Upper lobe of left lung (tissue), 6 donors: Measurements from ENCODE around the gene WFIKKN1. TPM values are rescaled to one million over a fixed set of nuclear protein-coding genes. Genes with fewer than 3 reads are reported as not detected.

Experiments used
- ATAC-seq, 2 donors: fragments of 200-7000 bp; cut with Tn5 transposase; one replicate each; pipeline ENCODE4 v1.9.1; 2022; ENCODE audit warnings: mild to moderate bottlenecking in 2 of 2, moderate library complexity in 2 of 2; ENCODE audit not compliant: low FRiP score in 2 of 2
- DNase-seq, 2 donors: peaks; one replicate each; pipeline ENCODE4 v3.0.0-alpha.2; 2019 to 2020
- H3K27ac ChIP-seq, 4 donors: fragments of 200-600 bp; sonication (generic); one replicate each; pipeline ENCODE4 v1.5.1; 2016 to 2019
- H3K27me3 ChIP-seq, 4 donors: fragments of 200-600 bp; sonication (generic); one replicate each; pipeline ENCODE4 v1.5.1; 2017 to 2019
- H3K36me3 ChIP-seq, 4 donors: fragments of 200-600 bp; sonication (generic); one replicate each; pipeline ENCODE4 v1.5.1; 2016 to 2019
- H3K4me1 ChIP-seq, 4 donors: fragments of 200-600 bp; sonication (generic); one replicate each; pipeline ENCODE4 v1.5.1; 2018 to 2019
- H3K4me3 ChIP-seq, 4 donors: fragments of 200-600 bp; sonication (generic); one replicate each; pipeline ENCODE4 v1.5.1; 2017 to 2019; ENCODE audit warnings: mild to moderate bottlenecking in 2 of 4, moderate library complexity in 1 of 4
- H3K9me3 ChIP-seq, 4 donors: fragments of 200-600 bp; sonication (generic); one replicate each; pipeline ENCODE4 v1.5.1; 2018 to 2019
- CTCF ChIP-seq, 6 experiments: fragments of 450-650 bp in 4 of 6; fragments of 200-600 bp in 2 of 6; sonication (generic) in 2 of 6; IDR thresholded peaks; one replicate each; pipeline ENCODE4 v1.5.1; 2016 to 2019; ENCODE audit warnings: antibody characterized with exemption in 6 of 6
- EP300 ChIP-seq, 4 donors: sonication (generic); formaldehyde crosslinking; IDR thresholded peaks; one replicate each; pipeline ENCODE4 v1.5.1; 2017; ENCODE audit warnings: antibody characterized with exemption in 4 of 4, control low read depth in 2 of 4
- POLR2A ChIP-seq, 4 donors: fragments of 450-650 bp; IDR thresholded peaks; one replicate each; pipeline ENCODE4 v1.5.1; 2016 to 2017; ENCODE audit warnings: antibody characterized with exemption in 4 of 4, mild to moderate bottlenecking in 2 of 4
- POLR2AphosphoS5 ChIP-seq, 2 donors: sonication (generic); formaldehyde crosslinking; IDR thresholded peaks; one replicate each; pipeline ENCODE4 v1.5.1; 2017; ENCODE audit warnings: antibody characterized with exemption in 2 of 2
- WGBS, 2 donors: methylation state at CpG; one replicate each; pipeline ENCODE4 v1.1.5; 2017 to 2018; 5-methylcytosine and 5-hydroxymethylcytosine counted together
- total RNA-seq, 6 donors: library from RNA; depleted of rRNA in 4 of 6; stranded (reverse); fragments of >200 nt in 4 of 6; gene quantifications; one replicate each; pipeline versions ENCODE4 v1.1.0 to v1.2.1, GENCODE V29; 2016 to 2021
- donor health status: DM: no; HTN: no; CAD: no; lungs with moderate emphysema.
- donor health status: DM: no; HTN: yes; CAD: no; lungs with severe emphysema.

Gene WFIKKN1
- total RNA-seq, 6 donors from 2014 or later = 1.7 to 16.8 (median 5.8) TPM

- DNase-seq (peak in 1 of 2 donors; percentile 85), ATAC-seq (no peak)
- Histone ChIP-seq H3K9me3 (no peaks in the 10 kb centered on the region), H3K36me3 (peaks cover 14 to 29% (median 23%) of the 10 kb centered on the region in 4 donors), H3K4me3 (no peak overlapping the region), H3K27me3 (no peaks in the 10 kb centered on the region), H3K27ac (no peak overlapping the region), H3K4me1 (peaks cover 32 to 65% (median 39%) of the 10 kb centered on the region in 4 donors)
- no peak for TF ChIP-seq POLR2A (IDR thresholded peaks at IDR 0.05)
- no peak for TF ChIP-seq EP300 (IDR thresholded peaks at IDR 0.05)
- TF ChIP-seq CTCF (IDR thresholded peaks at IDR 0.05) = no peak
- TF ChIP-seq POLR2AphosphoS5 (IDR thresholded peaks at IDR 0.05) = no peak
- WGBS, 2 donors = 76 to 80% methylated on average over 22 to 23 of the region's 57 CpGs
Observed at GRCh38 chr16:677316-678190, 46.8 kb downstream of the WFIKKN1 start.

- ATAC-seq (no peak), DNase-seq (peak in 1 of 2 donors; percentile 78)
- Histone ChIP-seq H3K4me1 (peaks cover 38 to 72% (median 46%) of the 10 kb centered on the region in 4 donors), H3K27me3 (no peaks in the 10 kb centered on the region), H3K9me3 (no peaks in the 10 kb centered on the region), H3K4me3 (no peak overlapping the region), H3K27ac (peak overlapping the region in 1 of 4 donors; percentile 94), H3K36me3 (peaks cover 9 to 29% (median 22%) of the 10 kb centered on the region in 4 donors)
- WGBS, 2 donors = 76 to 85% methylated on average over 7 to 13 of the region's 21 CpGs
- TF ChIP-seq EP300 (IDR thresholded peaks at IDR 0.05) (no peak), POLR2A (IDR thresholded peaks at IDR 0.05) (no peak), CTCF (IDR thresholded peaks at IDR 0.05) (no peak), POLR2AphosphoS5 (IDR thresholded peaks at IDR 0.05) (no peak)
Observed at GRCh38 chr16:678209-678857, 47.5 kb downstream of the WFIKKN1 start.

- H3K27ac ChIP-seq = peak overlapping the region; percentile 61 to 94 (median 87)
Observed at GRCh38 chr16:678858-679813, 48.4 kb downstream of the WFIKKN1 start.

More at GRCh38 chr16:678858-679813, 48.4 kb downstream of the WFIKKN1 start:
- peaks cover 43 to 79% (median 51%) of the 10 kb centered on the region in 4 donors for H3K4me1 ChIP-seq
- no peaks in the 10 kb centered on the region for H3K9me3 ChIP-seq
- peaks cover 8 to 23% (median 18%) of the 10 kb centered on the region in 4 donors for H3K36me3 ChIP-seq
- H3K27me3 ChIP-seq = no peaks in the 10 kb centered on the region
- H3K4me3 ChIP-seq = peak overlapping the region; percentile 27 to 97 (median 91)
- ATAC-seq (peak; percentile 20 to 39), DNase-seq (peak; percentile 74 to 91)
- WGBS, 2 donors = 0 to 50% methylated on average over 12 to 29 of the region's 52 CpGs
- TF ChIP-seq POLR2AphosphoS5 (IDR thresholded peaks at IDR 0.05) = peak in 1 of 2 donors; percentile 41
- no peak for TF ChIP-seq CTCF (IDR thresholded peaks at IDR 0.05)
